Esophagus muscularis mucosa (tissue), 3 donors: ENCODE measurements around the gene MET.

Experiments
- CTCF ChIP-seq, 3 experiments: fragments of 200-600 bp in 2 of 3; fragments of 450-650 bp in 1 of 3; sonication (generic) in 2 of 3; IDR thresholded peaks; one replicate each; pipeline ENCODE4 v1.5.1; 2017 to 2019; ENCODE audit warnings: antibody characterized with exemption in 3 of 3, mild to moderate bottlenecking in 2 of 3, moderate library complexity in 1 of 3
- POLR2A ChIP-seq: fragments of 450-650 bp; IDR thresholded peaks from one replicate; pipeline ENCODE4 v1.6.1; 2017; ENCODE audit warnings: antibody characterized with exemption, moderate library complexity, mild to moderate bottlenecking, low read depth
- POLR2AphosphoS5 ChIP-seq, 2 donors: sonication (generic); formaldehyde crosslinking; IDR thresholded peaks; one replicate each; pipeline ENCODE4 v1.6.1; 2017; ENCODE audit warnings: antibody characterized with exemption in 2 of 2

GRCh38 chr7:116726713-116727431 lies 54.9 kb downstream of the MET start:
- TF ChIP-seq CTCF (IDR thresholded peaks at IDR 0.05) (no peak), POLR2A (no peak), POLR2AphosphoS5 (IDR thresholded peaks at IDR 0.05) (no peak)
